K562 treated with DMSO at 1 percent for 48 hours (cell line): ENCODE measurements around the gene ATP13A2. TPM values are rescaled to one million over a fixed set of nuclear protein-coding genes. Genes with fewer than 3 reads are reported as not detected.

Experiments
- total RNA-seq: library from RNA; unstranded; fragments of 300-600 nt; gene quantifications from 2 replicates; pipeline ENCODE4 v1.2.3, GENCODE V29; 2022; ENCODE audit warnings: low replicate concordance; ENCODE audit errors: extremely low read depth

ATP13A2 gene, protein sequence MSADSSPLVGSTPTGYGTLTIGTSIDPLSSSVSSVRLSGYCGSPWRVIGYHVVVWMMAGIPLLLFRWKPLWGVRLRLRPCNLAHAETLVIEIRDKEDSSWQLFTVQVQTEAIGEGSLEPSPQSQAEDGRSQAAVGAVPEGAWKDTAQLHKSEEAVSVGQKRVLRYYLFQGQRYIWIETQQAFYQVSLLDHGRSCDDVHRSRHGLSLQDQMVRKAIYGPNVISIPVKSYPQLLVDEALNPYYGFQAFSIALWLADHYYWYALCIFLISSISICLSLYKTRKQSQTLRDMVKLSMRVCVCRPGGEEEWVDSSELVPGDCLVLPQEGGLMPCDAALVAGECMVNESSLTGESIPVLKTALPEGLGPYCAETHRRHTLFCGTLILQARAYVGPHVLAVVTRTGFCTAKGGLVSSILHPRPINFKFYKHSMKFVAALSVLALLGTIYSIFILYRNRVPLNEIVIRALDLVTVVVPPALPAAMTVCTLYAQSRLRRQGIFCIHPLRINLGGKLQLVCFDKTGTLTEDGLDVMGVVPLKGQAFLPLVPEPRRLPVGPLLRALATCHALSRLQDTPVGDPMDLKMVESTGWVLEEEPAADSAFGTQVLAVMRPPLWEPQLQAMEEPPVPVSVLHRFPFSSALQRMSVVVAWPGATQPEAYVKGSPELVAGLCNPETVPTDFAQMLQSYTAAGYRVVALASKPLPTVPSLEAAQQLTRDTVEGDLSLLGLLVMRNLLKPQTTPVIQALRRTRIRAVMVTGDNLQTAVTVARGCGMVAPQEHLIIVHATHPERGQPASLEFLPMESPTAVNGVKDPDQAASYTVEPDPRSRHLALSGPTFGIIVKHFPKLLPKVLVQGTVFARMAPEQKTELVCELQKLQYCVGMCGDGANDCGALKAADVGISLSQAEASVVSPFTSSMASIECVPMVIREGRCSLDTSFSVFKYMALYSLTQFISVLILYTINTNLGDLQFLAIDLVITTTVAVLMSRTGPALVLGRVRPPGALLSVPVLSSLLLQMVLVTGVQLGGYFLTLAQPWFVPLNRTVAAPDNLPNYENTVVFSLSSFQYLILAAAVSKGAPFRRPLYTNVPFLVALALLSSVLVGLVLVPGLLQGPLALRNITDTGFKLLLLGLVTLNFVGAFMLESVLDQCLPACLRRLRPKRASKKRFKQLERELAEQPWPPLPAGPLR
- not detected in 2 replicates for total RNA-seq

DNA sequence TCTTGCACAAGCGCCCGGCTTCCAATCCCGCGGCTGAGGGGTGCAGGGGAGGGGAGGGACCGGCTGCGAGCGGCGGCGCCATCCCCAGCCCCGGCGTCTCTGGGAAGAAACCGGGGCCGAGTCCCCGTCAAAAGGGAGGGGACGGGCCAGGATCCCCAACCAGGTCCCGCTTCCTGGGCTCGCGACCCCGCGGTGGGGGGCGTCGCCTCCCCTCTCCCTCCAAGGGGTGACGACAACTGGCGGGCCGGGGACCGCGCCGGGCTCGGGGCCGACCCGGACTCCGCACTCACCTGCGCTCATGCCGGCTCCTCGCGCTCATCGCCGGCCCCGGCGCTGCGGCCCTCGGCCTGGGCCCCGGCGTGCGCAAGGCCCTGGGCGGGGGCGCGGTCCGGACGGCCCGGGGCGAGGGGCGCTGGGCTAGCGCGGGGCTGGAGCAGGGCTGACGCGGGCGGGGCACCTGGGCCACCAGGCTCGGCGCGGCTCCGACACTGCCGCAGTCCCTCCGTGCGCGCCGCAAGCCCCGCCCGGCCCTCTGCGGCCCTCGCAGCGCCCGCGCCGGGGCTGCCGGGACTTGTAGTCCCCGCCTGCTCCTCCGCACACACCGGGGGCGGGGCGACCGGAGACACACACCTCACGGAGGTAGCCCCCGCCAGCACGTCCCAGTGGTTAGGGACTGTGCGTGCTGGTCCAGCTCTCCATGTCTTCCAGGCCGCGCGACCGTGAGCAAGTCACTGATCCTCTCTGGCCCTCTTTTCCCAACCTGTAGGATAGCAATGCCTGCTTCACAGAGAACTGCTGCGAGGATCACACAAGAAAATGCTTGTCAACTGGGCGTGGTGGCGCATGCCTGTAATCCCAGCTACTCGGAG lies at the start of gene ATP13A2:
Gene ATP13A2, minus strand, starts transcription at position 490 of the 869 bp plus-strand sequence. Its CDS starts 190 bp downstream, at position 300.

DNA sequence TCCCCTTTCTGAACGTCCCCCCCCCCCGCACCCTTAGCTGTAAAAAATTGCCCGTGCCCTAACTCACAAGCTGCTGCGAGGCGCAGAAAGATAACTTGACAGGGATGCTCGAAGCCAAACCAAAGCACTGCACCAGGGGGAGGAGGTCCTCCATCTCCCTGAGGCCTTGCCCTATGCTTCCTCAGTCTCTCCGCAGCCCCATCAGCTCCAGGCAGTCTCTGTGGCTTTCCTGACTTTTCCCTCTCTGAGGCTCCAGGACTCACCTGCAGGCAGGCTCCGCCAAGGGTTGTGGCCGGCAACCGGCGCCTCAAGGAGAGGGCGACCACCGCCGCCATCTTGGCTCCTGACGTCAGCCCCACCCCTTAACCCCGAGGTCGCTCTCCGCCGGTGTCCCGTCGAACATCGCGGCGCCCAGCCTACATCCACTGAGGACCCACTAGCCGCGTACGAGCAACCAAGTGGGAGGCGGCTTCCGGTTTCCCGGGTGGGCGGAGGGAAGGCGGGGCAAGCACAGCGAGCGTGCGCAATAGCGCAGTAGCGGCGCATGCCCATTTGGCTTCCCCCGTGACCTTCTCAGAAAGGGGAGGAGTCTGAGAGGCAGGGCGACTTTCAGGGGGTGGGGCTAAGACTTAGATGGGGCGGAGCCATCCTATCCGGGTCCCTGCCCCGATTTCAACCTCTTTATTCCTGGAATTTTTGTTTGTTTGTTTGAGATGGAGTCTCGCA lies 42.1 kb upstream of the ATP13A2 start, which contains the start of gene SDHB:
Gene SDHB, minus strand, starts transcription at position 348 of the 726 bp plus-strand sequence. Its CDS starts 13 bp downstream, at position 335.

DNA sequence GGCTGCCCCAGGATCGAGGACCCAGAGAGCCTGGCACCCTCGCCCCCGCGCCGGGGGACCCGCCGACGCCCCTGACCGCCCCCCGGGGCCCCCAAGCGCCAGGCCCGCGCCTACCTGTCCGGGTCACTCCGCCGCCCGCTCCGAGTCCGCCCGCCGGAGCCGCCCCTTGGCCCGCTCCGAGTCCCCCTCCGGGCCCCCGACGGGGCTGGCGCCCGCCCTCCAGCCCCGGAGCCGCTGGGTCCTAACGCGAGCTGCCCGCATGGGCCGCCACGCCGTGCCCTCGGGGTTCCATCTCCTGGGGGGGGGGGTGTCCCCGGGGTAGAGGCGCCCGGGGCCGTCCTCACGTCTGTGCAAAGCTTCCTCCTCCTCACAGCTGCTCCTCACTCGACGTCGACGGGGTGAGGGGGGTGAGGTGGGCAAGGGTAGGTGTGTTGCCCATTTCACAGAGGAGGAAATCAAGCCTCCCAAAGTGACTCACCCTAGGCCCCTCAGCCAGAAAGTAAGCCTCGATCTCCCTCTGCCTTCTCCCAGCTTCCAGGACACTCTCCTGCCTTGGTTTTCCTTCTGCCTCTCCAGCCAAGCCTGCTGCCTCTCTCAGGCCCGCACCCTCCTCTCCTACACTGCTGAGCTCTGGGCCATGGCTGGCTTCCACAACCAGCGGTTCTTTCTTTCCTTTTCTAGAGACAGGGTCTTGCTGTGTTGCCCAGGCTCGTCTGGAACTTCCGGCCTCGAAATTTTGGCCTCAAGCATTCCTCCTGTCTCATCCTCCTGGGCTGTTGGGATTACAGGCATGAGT lies 31.1 kb downstream of the ATP13A2 start, which contains the start of gene MFAP2:
Gene MFAP2, minus strand, starts transcription at position 148 of the 796 bp plus-strand sequence. CDS start 2,347 bp downstream, outside the sequence.

Other genes starting within 250 kb of the ATP13A2 start
- not detected in 2 replicates for gene RNU1-2, start 115.9 kb downstream of the ATP13A2 start, total RNA-seq
- not detected in 2 replicates for gene CROCC, start 90.0 kb downstream of the ATP13A2 start, total RNA-seq
- not detected in 2 replicates for gene MFAP2, start 31.3 kb downstream of the ATP13A2 start, total RNA-seq
- not detected in 2 replicates for gene SDHB, start 42.1 kb upstream of the ATP13A2 start, total RNA-seq
- not detected in 2 replicates for gene PADI2, start 107.5 kb upstream of the ATP13A2 start, total RNA-seq
- not detected in 2 replicates for gene PADI1, start 193.2 kb upstream of the ATP13A2 start, total RNA-seq
- gene PADI3, start 237.2 kb upstream of the ATP13A2 start, total RNA-seq = not detected in 2 replicates